ENCODE data around the gene TMEM119. TPM values are rescaled to one million over a fixed set of nuclear protein-coding genes. Genes with fewer than 3 reads are reported as not detected.

The TMEM119 gene
- total RNA-seq, 1 experiment from 2014 or later, result not detected

GRCh38 chr12:108607981-108608600, 10.2 kb upstream of the TMEM119 start:
- H3K27ac Mint-ChIP-seq (ENCODE audit: unreplicated experiment), result no peak overlapping the region
- intact Hi-C loops (cut with micrococcal nuclease; ENCODE audit: unreplicated experiment), result no loop called here
- H3K27me3 Mint-ChIP-seq (ENCODE audit: unreplicated experiment), result peaks cover 15% of the 10 kb centered on the region
- CTCF ChIA-PET, result interaction anchor here (0.7 kb wide), 1 partner anchor 47 kb away, joined by 5 read pairs; no protein-coding TSS in a partner anchor
- DNase-seq, result no peak
- BruUV-seq (replicated peaks), result no TSS peak
- H3K4me3 Mint-ChIP-seq (ENCODE audit: low read depth, unreplicated experiment), result no peak overlapping the region
- H3K9me3 Mint-ChIP-seq (ENCODE audit: low read depth, unreplicated experiment), result no peaks in the 10 kb centered on the region
- peaks cover 3% of the 10 kb centered on the region for H3K4me1 Mint-ChIP-seq (ENCODE audit: low read depth, unreplicated experiment)
- TF ChIP-seq CTCF (IDR thresholded peaks at IDR 0.05; ENCODE audit: unreplicated experiment), result no peak
- H3K36me3 Mint-ChIP-seq (ENCODE audit: insufficient read depth, unreplicated experiment), result no peaks in the 10 kb centered on the region

GRCh38 chr12:108606492-108606891, 8.6 kb upstream of the TMEM119 start:
- CTCF ChIA-PET, result no interaction called here

GRCh38 chr12:108605690-108606406, 8.0 kb upstream of the TMEM119 start:
- Mint-ChIP-seq H3K9me3 (ENCODE audit: low read depth, unreplicated experiment) (no peaks in the 10 kb centered on the region), H3K4me1 (ENCODE audit: low read depth, unreplicated experiment) (no peaks in the 10 kb centered on the region), H3K27me3 (ENCODE audit: unreplicated experiment) (peaks cover 15% of the 10 kb centered on the region), H3K4me3 (ENCODE audit: low read depth, unreplicated experiment) (no peak overlapping the region), H3K27ac (ENCODE audit: unreplicated experiment) (no peak overlapping the region), H3K36me3 (ENCODE audit: insufficient read depth, unreplicated experiment) (no peaks in the 10 kb centered on the region)
- DNase-seq, result no peak
- intact Hi-C loops (cut with micrococcal nuclease; ENCODE audit: unreplicated experiment), result no loop called here
- no peak for TF ChIP-seq CTCF (IDR thresholded peaks at IDR 0.05; ENCODE audit: unreplicated experiment)
- CTCF ChIA-PET, result no interaction called here
- BruUV-seq (replicated peaks), result no TSS peak

More at GRCh38 chr12:108606492-108606891, 8.6 kb upstream of the TMEM119 start:
- Mint-ChIP-seq H3K36me3 (ENCODE audit: insufficient read depth, unreplicated experiment) (no peaks in the 10 kb centered on the region), H3K27ac (ENCODE audit: unreplicated experiment) (no peak overlapping the region), H3K27me3 (ENCODE audit: unreplicated experiment) (peaks cover 15% of the 10 kb centered on the region), H3K9me3 (ENCODE audit: low read depth, unreplicated experiment) (no peaks in the 10 kb centered on the region), H3K4me3 (ENCODE audit: low read depth, unreplicated experiment) (no peak overlapping the region), H3K4me1 (ENCODE audit: low read depth, unreplicated experiment) (no peaks in the 10 kb centered on the region)
- no peak for DNase-seq
- TF ChIP-seq CTCF (IDR thresholded peaks at IDR 0.05; ENCODE audit: unreplicated experiment), result no peak
- no TSS peak for BruUV-seq (replicated peaks)
- intact Hi-C loops (cut with micrococcal nuclease; ENCODE audit: unreplicated experiment), result no loop called here

- no peak for DNase-seq
- H3K27ac Mint-ChIP-seq (ENCODE audit: unreplicated experiment), result no peak overlapping the region
- H3K9me3 Mint-ChIP-seq (ENCODE audit: low read depth, unreplicated experiment), result no peaks in the 10 kb centered on the region
- intact Hi-C loops (cut with micrococcal nuclease; ENCODE audit: unreplicated experiment), result no loop called here
- CTCF ChIA-PET, result no interaction called here
- no peak overlapping the region for H3K4me3 Mint-ChIP-seq (ENCODE audit: low read depth, unreplicated experiment)
- TF ChIP-seq CTCF (IDR thresholded peaks at IDR 0.05; ENCODE audit: unreplicated experiment), result no peak
- H3K36me3 Mint-ChIP-seq (ENCODE audit: insufficient read depth, unreplicated experiment), result no peaks in the 10 kb centered on the region
- peaks cover 18% of the 10 kb centered on the region for H3K27me3 Mint-ChIP-seq (ENCODE audit: unreplicated experiment)
- H3K4me1 Mint-ChIP-seq (ENCODE audit: low read depth, unreplicated experiment), result no peaks in the 10 kb centered on the region
- no TSS peak for BruUV-seq (replicated peaks)
Measured at GRCh38 chr12:108605000-108605689, 7.3 kb upstream of the TMEM119 start.

Data from Calu3 (cell line).